EL (cell line): ENCODE results near the gene HNRNPF.
"Not testable (repeated sequence)": the region's sequence is repeated elsewhere in the genome, so short reads cannot be mapped to it uniquely, and the experiment has no call there.

Experiments used
- DNase-seq: peaks from one replicate; pipeline ENCODE4 v3.0.0-alpha.2; 2016

HNRNPF gene

DNA sequence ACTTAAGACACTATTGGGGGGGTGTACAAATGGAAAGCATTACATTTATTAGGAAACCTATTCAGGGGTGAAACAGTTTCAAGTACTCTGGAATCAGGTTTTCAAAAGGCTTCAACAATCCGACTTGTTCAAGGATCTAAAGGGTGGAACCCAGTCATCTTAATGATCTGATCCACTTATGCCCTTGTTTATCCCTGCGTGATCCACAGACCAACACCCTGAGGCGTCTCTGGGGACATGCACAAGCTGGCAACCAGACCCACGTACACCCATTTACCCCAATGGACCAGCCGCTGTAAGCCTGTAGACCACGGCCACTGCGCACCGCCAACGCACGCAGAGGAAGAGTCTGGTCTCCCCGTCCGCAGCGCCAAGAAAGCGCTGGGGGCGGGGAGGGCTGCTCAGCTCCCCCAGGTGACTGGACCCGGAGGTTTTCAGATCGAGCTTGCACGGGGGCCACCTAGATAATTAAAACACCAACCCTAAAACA lies 13.4 kb downstream of the HNRNPF start:
- DNase-seq = peak; percentile 38

DNA sequence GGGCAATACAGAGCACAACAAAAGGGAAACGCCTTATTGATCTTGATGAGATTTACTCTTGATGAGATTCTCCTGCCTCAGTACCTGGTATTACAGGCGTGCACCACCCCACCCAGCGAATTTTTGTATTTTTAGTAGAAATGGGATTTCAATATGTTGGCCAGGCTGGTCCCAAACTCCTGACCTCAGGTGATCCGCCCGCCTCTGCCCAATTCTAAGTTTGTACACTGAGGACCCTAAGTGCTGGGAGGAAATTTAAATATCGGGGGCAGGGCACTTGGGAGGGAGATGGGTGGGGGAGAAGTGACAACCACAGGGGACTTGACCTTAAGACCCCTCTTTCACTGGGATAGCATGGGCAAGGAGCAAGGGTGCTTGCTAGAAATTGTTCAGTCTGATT lies 14.1 kb downstream of the HNRNPF start:
- DNase-seq = no peak

DNA sequence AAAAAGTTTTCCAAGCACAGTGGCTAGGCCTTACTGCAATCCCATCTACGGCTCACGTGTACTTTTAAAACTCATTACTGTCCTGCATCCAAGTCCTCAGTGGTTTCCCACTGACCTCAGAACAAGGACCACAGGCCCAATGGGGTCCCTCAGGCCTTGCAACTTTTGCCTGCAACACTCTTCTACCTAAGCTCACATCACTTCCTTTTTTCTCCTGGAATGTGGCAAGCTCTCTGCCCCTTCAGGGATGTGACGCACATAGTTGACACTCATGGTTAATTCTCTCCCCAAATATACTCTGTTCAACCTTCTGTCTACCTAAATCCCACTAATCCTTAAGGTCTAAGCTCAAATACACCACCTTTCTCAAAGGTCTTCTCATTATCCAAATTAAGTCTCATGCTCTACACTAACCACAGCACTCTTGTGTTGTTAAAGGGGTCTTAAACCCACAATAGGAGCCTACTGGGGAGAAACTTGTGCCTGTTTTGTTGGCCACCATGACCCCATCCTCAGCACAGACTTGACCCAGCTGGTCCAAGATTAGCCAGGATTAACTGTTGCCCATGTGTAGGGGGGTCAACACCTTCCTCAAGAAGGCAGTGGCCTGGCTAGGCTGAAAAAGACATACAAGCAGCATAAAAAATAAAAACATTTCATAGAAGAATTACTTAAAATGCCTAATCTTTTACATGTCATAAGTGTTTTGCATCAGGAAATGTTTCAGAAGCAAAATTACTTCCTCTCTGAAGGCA lies 15.2 kb downstream of the HNRNPF start:
- DNase-seq = no peak

DNA sequence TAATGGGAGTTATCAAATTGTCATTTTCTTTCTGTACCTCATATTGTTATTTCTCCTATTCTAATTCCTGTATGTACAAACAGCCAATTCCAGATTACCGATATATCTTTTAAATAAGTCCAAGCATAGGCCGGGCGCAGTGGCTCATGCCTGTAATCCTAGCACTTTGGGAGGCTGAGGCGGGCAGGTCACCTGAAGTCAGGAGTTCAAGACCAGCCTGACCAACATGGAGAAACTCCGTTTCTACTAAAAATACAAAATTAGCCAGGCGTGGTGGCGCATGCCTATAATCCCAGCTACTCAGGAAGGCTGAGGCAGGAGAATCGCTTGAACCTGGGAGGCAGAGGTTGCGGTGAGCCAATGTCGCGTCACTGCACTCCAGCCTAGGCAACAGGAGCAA lies 15.8 kb downstream of the HNRNPF start:
- DNase-seq = not testable (repeated sequence)

DNA sequence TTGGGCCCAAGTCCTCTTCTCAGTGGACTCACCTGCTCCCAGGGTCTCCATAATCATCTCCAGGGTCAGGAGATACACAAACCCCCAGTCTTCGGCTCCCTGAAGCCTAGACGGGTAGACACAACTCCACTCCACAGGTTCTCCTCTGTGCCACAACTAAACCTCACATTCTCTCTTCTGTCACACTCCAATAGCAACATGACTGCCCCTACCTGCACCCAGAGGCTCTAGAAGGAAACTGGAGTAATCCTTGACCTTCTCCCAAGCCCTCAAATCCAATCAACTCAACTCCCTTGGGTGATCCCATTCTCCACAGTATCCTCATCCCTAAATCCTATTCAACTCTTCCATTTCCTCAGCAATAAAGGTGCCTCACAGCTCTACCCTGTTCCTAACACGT lies 16.2 kb downstream of the HNRNPF start:
- no peak for DNase-seq

DNA sequence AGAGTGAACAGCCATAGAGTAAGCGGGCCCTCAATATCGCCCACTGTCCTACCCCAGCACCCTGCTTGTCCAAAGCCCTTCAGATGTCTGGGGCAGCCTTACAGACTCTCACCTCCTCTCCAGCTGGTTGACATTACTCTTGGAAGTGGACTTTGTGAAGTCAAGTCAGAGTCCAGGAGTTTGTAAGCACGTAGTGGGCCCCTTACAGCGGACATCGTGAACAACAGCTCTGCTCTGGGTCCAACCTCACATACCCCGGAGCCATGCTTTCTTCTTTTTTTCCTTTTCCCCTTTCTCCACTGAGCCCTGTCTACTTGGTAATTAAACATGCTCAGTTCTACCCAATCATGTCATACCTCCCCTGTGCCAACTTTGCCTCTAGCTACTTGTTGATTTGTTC lies 17.5 kb downstream of the HNRNPF start:
- no peak for DNase-seq

DNA sequence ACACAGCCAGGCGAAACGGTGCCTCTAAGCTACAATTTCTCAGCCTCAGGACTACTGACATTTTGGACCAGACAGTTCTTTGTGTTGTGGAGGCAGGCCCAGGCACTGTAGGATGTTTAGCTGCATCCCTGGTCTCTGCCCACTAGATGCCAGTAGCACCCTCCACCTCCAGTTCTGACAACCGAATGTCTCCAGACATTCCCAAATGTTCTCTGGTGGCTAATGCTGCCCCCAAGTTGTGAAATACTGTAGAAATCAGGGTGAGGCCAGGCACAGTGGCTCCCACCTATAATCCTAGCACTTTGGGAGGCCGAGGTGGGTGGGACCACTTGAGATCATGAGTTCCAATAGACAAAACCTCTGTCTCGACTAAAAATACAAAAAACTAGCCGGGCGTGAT lies 18.2 kb downstream of the HNRNPF start:
- DNase-seq = peak; percentile 55

DNA sequence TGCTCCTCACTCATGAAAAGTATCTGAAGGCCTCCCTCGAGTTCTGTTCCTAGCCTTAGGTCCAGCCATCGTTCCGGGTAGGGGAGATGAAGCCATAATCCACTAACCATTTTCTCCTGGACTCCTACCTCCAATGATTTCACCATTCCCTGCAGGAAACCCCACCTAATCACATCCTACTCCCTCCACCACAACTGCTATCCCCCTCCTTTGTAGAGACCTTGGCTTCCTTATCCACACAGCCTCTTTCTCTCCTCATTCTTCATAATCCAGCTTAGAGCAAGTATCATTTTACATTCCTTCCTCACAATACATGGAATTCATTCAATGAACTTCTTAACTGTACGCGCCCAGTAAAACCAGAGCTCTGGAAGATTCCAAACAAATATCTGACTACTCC lies 18.7 kb downstream of the HNRNPF start:
- no peak for DNase-seq

DNA sequence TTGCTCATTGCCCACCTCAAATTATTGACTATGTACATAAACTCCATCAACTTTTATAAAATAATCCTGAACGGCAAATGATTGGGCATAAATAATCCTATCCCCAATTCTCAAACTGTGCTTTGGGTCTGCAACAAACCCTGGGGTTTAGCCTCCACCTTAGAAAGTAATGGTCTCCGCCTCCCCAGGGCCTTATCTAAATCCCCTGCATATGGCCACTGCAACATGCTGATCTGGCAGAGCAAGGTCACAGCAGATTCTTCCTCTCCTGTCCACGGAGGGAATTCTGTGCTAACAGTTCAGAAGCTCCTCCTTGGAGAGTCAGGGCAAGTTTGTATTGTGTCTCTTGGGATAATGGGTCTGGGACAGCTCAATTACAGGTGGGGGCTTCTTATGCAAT lies 19.1 kb downstream of the HNRNPF start:
- no peak for DNase-seq

DNA sequence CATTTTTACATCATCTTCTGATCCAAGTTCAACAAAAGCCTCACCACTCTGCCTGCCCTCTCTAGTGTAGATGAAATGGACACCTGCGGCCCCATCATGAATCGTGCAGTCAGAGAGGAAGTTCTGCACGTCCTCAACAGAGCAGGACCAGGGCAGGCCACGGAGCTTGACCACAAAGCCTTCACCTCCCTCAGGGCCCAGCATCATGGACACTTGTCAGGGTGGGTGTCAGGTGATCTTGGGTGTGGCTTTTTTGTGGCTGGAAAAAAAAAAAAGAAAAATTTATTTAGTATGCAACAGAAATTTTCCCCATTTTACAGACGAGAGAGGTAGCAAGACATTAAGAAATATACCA lies 21.3 kb downstream of the HNRNPF start:
- DNase-seq = no peak

DNA sequence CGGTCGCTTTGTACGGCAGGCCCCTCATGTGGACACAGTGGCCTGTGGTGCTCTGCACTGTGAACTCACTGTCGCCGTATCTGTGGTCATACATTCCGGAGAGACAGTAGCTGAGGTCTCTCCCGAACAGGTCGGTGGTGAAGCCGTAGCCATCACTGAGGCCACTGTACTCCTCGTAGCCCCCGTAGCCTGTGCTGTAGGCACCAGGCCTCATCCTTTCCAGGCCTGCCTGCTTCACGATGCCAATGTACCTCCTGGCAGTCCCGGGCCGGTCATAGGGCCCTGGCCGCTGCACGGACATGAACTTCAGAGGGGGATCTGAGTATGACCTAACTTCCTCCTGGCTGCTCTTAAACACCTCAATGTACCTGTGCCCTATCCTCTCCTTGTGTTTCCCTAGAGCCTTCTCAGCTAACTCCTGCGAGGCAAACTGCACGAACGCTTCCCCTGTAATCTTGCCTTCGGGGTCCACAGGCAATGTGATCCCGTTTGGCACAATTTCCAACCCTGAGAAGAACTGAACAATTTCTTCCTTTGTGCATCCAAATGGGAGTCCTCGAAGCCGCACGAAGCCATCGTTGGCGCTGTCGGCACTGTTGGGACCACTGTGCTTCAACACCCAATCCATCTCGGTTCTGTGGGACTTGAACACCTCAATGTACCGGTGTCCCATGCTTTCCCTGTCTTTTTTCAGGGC lies 21.9 kb downstream of the HNRNPF start:
- DNase-seq = no peak

DNA sequence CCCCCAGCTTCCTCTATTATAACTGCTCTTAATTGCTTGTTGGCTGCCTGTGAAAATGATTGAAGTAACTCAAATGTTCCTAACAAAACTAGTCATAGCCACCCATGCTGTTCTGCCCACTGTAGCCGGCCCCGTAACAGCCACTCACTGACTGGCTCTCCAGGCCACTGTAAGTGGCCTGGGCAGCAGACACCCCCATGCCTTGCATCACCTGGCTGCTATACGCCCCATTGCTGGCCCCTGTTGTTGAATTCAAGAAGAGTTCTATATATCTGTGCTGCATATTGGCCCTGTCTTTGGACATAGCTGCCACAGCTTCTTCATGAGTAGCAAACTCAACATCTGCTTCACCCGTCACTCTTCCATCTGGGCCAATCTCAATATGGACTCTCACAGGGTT lies 22.4 kb downstream of the HNRNPF start:
- no peak for DNase-seq

DNA sequence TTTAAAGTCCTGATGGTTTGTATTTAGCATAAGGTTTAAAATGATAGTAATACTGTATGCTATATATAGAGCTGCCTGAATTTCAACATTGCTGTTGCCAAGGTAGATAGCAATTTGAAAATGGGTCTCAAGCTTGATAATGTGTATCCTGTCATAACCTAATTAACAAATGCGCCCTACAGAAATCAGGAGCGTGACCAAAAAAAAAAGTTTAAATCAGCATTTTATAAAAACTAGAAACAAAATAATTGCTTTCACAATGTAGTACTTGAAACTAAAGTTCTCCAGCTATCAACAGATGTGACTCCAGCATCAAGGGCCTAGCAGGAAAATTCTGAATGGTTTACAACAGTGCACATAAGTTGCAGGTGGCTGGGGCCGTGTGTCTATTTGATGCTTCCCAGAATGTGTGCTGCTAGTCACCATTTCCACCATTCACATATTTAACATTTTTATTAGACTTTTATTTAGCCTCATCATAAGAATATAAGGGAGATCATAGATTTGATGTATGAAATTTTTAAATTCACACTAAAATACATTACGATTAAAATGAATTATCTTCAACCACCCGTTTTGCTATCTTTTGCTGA lies 23.5 kb downstream of the HNRNPF start:
- no peak for DNase-seq

DNA sequence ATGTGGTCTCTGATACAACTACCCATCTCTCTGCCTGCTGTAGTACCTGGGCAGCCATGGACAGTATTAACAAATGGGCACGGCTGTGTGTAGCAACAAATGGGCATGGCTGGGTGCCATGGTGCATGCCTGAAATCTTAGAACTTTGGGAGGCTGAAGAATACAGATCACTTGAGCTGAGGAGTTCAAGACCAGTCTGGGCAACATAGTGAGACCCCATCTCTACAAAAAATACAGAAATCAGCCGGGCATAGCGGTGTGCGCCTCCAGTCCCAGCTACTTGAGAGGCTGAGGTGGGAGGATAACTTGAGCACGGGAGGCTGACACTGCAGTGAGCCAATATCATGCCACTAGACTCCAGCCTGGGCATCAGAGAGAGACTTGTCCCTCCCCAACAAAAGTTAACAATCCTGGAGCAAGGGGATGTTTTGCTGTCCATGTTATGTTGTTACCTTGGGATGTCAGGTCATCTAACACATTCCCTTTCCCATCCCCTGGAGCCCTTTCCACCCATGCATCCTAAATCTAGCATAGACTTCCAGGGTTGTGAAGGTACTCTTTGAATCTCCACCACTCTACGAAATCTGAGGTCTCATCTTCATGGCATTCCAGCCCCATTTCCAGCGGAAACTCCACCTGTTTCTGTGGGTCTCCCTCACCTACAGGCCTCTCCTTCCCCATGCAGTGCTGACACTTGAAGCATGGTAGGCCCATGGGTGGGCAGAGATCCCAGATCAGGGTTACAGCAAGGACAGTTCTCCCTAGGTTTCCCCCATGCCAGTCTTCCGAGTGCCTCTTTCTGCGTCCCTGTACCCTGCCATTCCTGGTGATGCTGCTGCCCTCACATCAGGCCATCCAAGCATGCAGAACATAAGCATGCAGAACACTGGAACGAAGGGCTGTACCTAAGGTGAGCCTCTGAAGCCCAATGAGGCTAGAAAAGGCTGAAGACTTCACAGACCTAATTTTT lies 24.4 kb downstream of the HNRNPF start:
- DNase-seq = no peak

DNA sequence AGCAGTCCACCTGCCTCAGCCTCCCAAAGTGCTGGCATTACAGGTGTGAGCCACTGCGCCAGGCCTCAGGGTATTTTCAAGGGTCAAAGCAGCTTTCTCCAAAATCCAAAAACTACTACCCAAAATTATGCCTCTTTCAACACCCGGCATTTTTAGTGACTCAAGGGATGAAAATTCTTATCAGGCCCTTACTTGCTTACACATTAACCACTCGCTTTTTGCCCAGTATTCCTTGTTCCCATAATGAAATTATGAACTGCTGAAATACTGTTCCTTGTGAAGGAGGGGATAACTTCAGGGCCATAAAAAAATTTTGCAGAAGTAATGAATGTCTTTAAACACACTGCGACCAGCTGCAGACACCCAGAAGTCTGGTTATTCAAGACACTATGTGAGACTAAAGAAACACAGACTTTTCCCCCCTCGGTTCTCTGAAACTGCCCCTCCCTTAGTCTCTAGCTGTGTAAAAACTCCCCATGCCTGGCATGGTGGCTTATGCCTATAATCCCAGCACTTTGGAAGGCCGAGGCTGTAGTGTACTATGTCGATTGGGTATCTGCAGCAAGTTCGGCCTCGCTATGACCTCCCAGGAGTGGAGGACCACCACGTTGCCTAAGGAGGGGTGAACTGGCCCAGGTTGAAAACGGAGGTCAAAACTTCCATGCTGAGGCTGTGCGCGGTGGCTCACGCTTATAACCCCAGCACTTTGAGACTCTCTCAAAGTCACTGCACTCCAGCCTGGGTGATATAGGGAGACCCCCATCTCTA lies 25.6 kb downstream of the HNRNPF start:
- DNase-seq = peak; percentile 33

DNA sequence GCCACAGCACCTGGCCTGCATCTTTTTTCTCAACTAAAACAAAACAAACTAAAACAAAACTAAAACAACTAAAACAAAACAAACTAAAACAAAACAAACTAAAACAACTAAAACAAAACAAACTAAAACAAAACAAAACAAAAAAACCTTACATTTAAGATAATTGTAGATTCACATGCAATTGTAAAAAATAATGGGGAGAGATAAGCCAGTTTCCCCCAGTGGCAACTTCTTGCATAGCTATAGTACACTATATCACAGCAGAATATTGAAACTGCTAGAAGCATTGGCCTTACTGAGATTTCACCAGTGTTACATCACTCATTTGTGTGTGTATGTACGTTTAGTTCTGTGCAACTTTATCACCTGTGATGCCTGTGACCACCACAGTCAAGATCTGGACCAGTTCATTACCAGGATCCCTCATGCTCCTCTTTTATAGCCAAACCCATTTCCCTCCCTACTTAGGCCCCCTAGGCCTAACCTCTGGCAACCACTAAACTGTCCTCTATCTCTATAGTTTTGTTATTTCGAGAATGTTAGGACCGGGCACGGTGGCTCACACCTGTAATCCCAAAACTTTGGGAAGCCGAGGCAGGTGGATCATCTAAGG lies 28.3 kb downstream of the HNRNPF start:
- no peak for DNase-seq

DNA sequence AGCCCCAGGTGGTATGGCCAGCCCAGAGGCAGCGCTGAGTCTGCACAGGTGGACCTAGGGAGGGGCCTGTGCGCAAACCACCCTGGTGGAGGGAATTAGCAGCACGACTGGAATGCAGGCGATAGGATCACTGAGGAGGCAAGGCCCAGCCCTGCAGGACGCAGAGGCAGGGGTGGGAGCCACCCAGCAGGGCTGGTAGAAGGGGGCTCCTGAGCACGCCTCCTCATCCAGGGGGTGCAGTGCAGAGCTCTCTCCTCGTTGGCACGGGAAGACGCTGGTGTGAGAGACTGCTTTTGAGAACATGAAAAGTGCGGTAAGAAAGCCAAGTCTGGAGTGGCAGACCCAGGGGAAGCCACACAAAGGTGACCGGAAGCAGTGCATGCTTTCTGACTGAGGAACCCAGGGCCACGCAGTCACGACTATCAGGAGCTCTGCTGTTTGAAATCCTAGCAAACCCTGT lies 31.5 kb downstream of the HNRNPF start:
- DNase-seq = no peak

DNA sequence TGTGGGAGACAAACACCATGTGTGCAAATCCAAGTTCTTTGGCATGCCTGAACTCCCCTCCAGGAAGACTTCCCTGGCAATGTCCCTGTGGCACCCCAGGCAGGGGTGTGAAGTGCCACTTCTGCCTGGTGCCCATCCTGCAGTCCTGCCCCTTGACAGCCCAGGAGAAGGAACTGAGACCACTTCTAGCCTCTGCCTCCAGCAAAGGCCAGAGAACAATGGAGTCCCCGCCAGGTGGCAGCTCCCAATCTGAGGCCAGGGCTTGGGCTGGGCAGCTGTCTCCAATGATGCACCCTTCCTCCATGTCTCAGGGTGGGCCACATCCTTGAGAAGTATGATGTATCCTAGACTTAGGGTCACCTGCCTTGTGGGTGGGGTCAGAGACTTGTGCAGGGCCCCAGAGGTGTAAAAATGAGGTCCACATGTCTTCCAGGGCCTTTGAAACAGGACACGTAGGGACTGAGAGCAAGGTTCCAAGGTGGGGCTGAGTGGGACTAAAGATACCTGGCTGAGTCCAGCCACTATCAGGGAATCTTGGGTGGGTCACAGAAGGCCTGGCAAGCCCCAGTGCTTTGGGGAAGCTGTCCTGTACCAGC lies 32.1 kb downstream of the HNRNPF start:
- DNase-seq = no peak

DNA sequence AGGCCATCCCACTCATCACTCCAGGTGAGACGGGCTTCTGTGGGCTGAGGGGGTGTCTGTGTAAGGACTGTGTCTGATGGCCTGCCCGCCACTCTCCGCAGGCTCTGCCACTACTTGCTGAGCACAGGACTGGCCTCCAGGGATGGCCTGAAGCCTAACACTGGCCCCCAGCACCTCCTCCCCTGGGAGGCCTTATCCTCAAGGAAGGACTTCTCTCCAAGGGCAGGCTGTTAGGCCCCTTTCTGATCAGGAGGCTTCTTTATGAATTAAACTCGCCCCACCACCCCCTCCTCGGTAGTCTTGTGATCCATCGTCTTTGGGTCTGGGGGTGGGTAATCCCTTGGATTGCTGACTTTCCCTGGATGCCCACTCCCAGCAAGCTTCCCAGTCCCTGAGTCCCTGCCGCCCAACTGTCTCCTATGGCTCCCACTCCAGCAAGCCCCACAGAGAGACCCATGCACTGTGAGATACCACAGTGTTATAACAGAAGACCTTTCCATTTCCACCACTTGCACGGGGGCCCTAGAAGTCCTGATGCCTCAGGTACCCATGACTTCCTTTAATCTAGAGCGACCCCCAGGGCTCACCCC lies 32.8 kb downstream of the HNRNPF start:
- no peak for DNase-seq

DNA sequence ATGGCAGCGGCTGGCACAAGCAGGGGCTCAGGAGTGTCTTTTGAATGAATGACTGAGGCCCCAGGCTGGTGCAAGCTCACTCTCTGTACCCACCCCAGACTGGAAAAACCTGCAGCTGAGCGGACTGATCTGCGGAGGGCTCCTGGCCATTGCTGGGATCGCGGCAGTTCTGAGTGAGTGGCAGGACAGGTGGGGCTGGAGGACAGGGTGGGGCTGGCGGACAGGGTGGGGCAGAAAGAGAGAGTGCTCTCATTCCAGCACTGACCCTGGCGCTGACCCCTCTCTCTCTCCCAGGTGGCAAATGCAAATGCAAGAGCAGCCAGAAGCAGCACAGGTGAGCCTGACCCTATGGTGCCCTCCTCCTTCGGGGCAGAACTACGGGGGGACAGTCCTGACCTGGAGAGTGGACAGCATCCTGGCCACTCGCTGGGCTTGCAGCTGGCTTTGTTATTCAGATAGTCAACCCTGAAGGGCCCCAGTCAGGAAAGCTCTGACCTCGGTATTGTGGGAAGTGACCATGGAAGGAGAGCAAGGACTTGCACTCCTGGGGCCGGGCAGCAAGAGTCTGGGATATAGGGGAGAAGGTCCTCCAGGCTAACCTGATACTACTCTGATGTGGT lies 33.5 kb downstream of the HNRNPF start:
- no peak for DNase-seq
